ENCODE measurements around the gene POU6F2.
"Not testable (repeated sequence)": the region's sequence is repeated elsewhere in the genome, so short reads cannot be mapped to it uniquely, and the experiment has no call there.

Gene POU6F2

DNA sequence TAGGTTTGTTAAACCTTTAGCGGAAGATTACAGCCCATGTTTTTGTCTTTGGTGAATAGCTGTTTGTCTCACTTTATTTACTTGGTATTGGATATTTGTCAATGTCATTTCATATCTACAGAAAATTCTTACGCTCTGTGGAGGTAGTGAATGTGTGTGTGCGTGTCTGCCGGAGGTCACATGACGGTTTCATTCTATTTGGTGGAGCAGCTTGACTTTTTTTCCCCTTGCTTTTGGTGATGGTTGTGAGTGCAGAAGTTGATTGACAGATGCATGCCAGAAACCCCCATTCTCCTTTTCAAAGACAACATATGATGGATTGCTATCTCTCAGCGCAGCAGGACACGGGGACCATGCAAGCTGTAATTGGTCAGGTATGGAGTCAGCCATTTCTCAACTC is at the start of gene POU6F2:
POU6F2 (plus strand) TSS at position 225 of the 400 bp plus-strand sequence; CDS start at position 270, 45 bp downstream.
- no peak for ATAC-seq

DNA sequence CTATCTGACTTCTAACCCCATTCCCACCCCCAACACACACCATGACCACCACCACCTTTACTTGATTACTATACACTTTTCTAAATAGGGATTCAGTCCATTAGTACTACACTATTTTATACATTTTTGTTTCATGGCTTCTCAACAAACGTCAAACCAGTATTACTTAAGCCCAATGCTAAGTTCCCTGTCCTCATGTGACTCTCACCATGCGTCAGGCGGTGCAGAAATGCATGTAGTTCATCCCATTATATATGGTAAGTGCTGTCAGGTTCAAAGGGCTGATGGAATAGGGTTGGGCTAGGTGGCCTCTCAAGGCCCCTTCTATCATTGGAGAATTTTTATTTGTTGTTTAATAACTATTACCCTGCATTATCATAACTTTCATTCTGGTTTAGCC is 49.2 kb upstream of the POU6F2 start:
- ATAC-seq = no peak

DNA sequence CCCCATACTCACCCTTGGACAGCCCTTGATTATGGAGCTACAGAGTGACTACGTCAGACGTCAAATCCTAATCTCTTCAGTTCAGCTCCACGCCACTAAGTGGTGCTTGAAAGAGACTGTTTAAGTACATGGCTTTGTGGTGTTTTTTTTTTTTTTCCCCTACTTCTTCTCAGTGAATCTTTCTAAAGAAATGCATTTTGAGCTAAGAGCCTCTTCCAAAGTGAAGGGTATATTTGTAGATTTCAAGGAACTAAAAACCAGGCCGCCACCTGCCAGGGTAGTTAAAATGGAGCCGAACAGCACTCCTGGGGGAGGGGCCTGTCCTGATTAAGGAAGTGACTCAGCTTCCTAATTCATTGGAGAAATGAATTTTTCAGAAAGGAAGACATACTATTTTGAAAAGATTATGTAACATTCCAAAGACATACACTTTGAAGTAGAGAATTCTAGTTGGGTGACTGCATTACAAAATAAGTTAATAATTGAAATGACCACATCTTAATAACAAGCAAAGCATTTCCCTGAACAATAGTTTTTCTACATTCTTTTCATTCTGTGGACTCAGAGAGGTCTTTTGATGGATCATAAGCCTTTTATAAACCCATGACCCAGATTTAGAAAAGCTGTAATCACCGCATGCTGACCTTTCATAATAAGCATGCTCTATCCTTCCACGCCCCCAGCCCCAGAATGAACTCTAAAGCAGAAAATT is 48.1 kb upstream of the POU6F2 start:
- ATAC-seq = no peak

DNA sequence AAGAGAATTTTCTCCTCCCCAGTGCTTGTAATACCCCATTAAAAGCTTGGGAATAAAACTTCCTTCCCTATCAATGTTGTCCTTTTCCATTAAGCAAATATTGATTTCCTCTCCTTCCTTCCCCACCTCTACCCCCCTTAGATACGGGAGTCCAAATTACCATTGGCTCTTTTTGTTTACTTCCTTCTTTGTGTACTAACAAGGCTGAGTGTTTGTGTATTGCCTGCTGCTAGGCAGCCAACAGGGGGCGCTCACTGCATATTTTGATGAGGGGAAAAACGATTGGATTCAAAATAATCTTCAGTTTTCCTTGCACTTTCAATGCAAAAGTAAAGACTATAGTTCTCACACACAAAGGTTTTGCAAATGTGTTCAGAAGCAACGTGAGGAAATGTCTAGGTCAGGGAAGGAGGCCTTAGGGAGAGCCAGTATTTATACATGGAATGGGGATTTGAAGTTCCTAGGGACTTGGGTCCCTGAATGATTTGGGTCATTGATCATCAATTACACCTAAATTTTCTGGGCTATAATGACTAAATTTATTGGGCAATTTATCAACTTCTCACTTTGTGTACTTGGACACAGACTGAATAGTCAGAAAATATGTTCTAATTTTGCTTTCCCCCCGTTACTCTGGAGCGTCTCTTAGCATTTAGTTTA is 45.1 kb upstream of the POU6F2 start:
- no peak for ATAC-seq

GRCh38 chr7:38934051-38934450 is 43.7 kb upstream of the POU6F2 start:
- no peak for ATAC-seq

GRCh38 chr7:38934536-38934935 is 43.2 kb upstream of the POU6F2 start:
- ATAC-seq = no peak

GRCh38 chr7:38936641-38937040 is 41.1 kb upstream of the POU6F2 start:
- ATAC-seq = no peak

GRCh38 chr7:38938001-38938485 is 39.7 kb upstream of the POU6F2 start:
- ATAC-seq = no peak

DNA sequence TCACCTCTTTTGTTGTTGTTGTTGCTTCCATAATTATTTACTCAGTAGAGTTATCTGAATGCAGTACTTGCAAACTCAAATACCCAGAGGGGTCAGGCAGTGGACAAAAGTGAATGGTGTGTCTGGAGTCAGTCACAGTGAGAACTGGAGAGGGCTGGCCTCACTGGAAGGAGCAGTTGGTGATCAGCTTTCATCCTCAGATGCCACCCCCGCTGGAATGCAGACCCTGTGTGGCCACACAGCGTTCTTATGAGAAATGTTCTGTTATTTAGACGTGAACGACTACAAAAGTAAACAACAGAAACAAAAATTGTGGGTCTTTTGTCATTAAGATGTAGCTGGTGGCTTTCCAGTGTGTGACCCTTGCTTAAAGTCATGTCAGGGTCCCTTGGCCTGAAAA is 39.1 kb upstream of the POU6F2 start:
- ATAC-seq = no peak

DNA sequence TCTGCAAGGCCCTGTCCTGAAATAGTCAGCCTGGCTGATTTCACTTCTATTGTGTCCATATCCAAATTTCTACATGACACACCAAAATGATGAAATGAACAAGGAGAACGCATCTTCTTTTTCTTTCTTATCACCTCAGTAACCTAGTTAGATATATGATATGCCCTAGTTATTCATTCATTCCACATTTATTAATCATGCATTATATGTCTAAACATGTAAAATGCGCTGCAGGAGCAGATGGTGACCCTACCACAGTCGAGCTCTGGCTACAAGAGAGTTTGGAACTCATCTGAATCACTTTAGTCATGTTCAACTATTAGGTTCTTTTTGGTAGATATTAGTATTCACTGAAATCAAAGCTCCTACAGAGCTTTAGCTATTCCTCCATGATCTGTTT is 36.9 kb upstream of the POU6F2 start:
- no peak for ATAC-seq

GRCh38 chr7:38942431-38943051 is 35.2 kb upstream of the POU6F2 start:
- ATAC-seq = no peak

- not testable (repeated sequence) for ATAC-seq
Observed at GRCh38 chr7:38947541-38947940, 30.2 kb upstream of the POU6F2 start.

GRCh38 chr7:38950309-38950708 is 27.4 kb upstream of the POU6F2 start:
- ATAC-seq = no peak

GRCh38 chr7:38951213-38951612 is 26.5 kb upstream of the POU6F2 start:
- no peak for ATAC-seq

GRCh38 chr7:38953227-38953626 is 24.5 kb upstream of the POU6F2 start:
- no peak for ATAC-seq

- no peak for ATAC-seq
Observed at GRCh38 chr7:38953971-38954370, 23.7 kb upstream of the POU6F2 start.

DNA sequence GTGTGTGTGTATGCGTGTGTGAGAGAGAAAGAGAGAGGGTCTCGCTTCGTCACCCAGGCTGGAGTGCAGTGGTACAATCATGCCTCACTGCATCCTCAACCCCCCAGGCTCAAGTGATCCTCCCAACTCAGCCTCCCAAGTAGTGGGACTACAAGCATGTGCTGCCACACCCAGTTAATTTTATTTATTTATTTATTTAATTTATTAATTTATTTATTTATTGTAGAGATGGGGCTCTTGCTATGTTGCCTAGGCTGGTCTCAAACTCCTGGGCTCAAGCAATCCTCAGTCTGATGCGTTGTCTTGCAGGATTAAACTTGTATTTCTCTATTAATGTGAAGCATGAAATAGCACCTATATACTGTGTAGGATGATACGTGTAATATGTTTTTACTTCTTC is 21.8 kb upstream of the POU6F2 start:
- no peak for ATAC-seq

DNA sequence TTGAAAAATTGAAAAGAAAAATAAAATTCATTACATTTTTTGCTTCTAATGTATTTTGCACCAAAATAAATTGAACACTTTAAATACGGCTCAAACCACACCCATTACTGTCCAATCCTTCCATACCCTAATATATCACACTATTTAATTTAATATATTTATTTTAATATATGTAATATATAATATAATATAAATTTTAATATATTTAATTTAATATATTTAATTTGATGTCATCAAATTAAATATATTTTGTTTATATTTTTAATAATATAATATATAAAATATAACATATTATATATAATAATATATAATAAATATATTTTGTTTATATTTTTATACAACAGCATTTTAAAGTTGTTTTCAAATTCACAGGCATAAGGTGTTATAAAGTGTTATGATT is 15.7 kb upstream of the POU6F2 start:
- no peak for ATAC-seq

GRCh38 chr7:38964921-38965320 is 12.8 kb upstream of the POU6F2 start:
- no peak for ATAC-seq

DNA sequence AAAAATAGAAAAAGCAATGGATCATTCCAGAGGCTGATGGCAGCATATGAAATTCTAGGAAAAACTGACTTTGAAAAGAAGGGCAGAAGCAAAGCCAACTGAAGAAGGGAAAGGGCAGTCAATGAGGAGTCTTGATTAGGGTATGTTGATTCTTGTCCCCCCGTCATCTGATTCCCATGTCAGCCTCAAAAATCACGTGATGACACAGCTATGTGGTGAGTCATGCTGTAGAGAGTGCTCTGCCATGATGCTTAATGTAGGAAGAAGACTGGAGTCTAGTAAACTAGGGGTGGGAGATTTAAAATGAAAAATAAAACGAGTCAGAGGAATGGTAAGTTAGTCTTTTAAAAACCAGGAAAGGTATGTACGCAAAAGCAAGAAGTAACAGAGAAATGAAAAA is 3.9 kb upstream of the POU6F2 start:
- no peak for ATAC-seq

DNA sequence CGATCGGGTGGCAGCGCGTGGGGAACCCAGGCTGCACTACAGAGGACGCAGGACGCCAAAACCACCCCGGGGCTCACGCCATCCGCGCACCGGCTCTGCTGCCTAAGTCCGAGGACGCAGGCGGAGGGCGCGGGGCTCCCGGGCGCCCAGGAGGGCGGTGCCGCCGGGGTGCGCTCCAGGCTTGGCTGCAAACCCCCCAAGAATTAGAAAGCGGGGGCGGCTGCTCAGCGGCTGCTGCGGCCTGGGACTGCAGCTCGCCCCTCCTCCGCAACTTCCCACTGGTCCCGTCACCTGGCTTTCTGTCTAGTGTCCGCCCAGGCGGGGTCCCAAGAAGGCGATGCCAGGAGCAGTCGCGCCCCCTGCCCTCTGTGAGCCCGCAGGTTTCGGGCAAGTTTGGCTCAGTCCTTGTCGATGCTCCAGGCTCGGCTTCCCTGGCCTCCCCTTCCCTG is 1.7 kb upstream of the POU6F2 start:
- no peak for ATAC-seq

GRCh38 chr7:38978491-38978890 is 782 bp downstream of the POU6F2 start:
- ATAC-seq = no peak

- ATAC-seq = no peak
Observed at GRCh38 chr7:38992203-38992602, 14.5 kb downstream of the POU6F2 start.

- no peak for ATAC-seq
Observed at GRCh38 chr7:39001595-39001994, 23.9 kb downstream of the POU6F2 start.

Measured in activated CD4-positive, CD25-positive, alpha-beta regulatory T cell treated with anti-CD3 and anti-CD28 coated beads, Interleukin-2, amount 50 U/mL, for 24 hours (primary cell).